ENCODE measurements around the gene LEKR1. TPM values are rescaled to one million over a fixed set of nuclear protein-coding genes. Genes with fewer than 3 reads are reported as not detected.
A peak's percentile ranks its signal among the peaks of the same experiment; 100 is the strongest.

LEKR1 gene
- total RNA-seq, 1 experiment from 2014 or later: 1.3 TPM

DNA sequence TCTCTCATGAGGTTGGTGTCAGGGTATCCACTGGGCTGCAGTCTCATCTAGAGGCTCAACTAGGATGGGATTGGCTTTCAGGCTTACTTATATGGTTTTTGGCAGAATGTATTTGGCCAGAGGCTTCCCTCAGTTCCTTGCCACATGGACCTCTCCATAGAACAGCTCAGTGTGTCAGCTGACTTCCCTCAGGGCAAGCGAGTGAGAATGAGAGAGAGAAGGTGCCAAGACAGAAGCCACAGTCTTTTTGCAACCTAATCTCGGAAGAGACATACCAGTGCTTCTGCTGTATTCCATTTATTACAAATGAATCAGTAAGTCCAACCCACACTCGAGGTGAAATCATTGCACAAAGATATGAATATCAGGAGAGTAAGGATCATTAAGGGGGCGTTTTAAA lies 204.6 kb downstream of the LEKR1 start:
- H3K9me3 Mint-ChIP-seq (ENCODE audit: unreplicated experiment): peaks cover 11% of the 10 kb centered on the region
- H3K4me1 Mint-ChIP-seq (ENCODE audit: insufficient read depth, unreplicated experiment): peaks cover 7% of the 10 kb centered on the region
- TF ChIP-seq, protein P1, sequence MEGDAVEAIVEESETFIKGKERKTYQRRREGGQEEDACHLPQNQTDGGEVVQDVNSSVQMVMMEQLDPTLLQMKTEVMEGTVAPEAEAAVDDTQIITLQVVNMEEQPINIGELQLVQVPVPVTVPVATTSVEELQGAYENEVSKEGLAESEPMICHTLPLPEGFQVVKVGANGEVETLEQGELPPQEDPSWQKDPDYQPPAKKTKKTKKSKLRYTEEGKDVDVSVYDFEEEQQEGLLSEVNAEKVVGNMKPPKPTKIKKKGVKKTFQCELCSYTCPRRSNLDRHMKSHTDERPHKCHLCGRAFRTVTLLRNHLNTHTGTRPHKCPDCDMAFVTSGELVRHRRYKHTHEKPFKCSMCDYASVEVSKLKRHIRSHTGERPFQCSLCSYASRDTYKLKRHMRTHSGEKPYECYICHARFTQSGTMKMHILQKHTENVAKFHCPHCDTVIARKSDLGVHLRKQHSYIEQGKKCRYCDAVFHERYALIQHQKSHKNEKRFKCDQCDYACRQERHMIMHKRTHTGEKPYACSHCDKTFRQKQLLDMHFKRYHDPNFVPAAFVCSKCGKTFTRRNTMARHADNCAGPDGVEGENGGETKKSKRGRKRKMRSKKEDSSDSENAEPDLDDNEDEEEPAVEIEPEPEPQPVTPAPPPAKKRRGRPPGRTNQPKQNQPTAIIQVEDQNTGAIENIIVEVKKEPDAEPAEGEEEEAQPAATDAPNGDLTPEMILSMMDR (IDR thresholded peaks at IDR 0.05; ENCODE audit: unreplicated experiment): no peak
- no TSS peak for BruUV-seq (replicated peaks)
- no peaks in the 10 kb centered on the region for H3K36me3 Mint-ChIP-seq (ENCODE audit: insufficient read depth, unreplicated experiment)
- H3K27ac Mint-ChIP-seq (ENCODE audit: low read depth, unreplicated experiment): no peak overlapping the region
- DNase-seq (ENCODE audit: unreplicated experiment): peak; percentile 23
- intact Hi-C loops (cut with micrococcal nuclease): no loop called here
- no peak overlapping the region for H3K4me3 Mint-ChIP-seq (ENCODE audit: unreplicated experiment)
- ChIA-PET POLR2A (no interaction called here), CTCF (no interaction called here)
- H3K27me3 Mint-ChIP-seq (ENCODE audit: insufficient read depth, unreplicated experiment): no peaks in the 10 kb centered on the region

DNA sequence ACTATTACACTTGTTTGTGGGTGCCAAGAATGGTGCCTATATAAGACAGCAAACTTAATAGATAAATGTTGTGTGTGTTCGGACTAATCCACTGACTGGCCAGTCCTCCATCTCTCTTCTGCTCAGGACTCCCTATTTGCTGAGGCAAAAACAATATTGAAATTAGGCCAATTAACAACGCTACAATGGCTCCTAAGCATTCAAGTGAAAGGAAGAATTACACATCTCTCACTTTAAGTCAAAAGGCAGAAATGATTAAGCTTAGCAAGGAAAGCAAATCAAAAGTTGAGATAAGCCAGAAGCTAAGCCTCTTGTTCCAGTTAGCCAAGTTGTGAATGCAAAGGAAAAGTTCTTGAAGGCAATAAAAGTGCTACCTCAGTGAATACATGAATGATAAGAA lies 206.8 kb downstream of the LEKR1 start:
- Mint-ChIP-seq H3K27ac (ENCODE audit: low read depth, unreplicated experiment) (no peak overlapping the region), H3K4me3 (ENCODE audit: unreplicated experiment) (no peak overlapping the region), H3K9me3 (ENCODE audit: unreplicated experiment) (peaks cover 11% of the 10 kb centered on the region), H3K36me3 (ENCODE audit: insufficient read depth, unreplicated experiment) (no peaks in the 10 kb centered on the region), H3K27me3 (ENCODE audit: insufficient read depth, unreplicated experiment) (no peaks in the 10 kb centered on the region), H3K4me1 (ENCODE audit: insufficient read depth, unreplicated experiment) (no peaks in the 10 kb centered on the region)
- intact Hi-C loops (cut with micrococcal nuclease): no loop called here
- POLR2A ChIA-PET: interaction anchor here (0.6 to 1.0 kb wide), 2 partner anchors 14 to 357 kb away, joined by 3 read pairs; no protein-coding TSS in a partner anchor
- TF ChIP-seq, protein P1 (IDR thresholded peaks at IDR 0.05; ENCODE audit: unreplicated experiment): no peak
- no TSS peak for BruUV-seq (replicated peaks)
- no peak for DNase-seq (ENCODE audit: unreplicated experiment)
- CTCF ChIA-PET: no interaction called here

DNA sequence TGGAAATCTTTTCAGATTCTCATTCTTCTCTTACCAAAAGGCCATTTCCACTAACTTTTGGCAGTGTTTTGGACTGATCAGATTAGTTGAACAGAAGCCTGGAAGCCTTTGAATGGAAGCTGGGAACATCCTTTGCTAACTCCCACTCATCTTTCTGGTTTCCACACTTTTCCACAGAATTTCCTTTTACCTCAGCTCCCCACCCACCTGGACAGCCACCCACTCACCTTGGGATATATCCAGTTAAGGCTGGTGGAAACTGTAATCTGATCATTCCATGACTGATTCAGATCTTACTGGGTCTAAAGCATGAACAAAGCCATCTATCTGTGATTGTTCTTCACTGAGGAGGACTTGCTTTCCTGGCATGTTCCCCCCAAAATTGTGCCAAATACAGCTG lies 214.3 kb downstream of the LEKR1 start:
- H3K4me1 Mint-ChIP-seq (ENCODE audit: insufficient read depth, unreplicated experiment): no peaks in the 10 kb centered on the region
- H3K9me3 Mint-ChIP-seq (ENCODE audit: unreplicated experiment): no peaks in the 10 kb centered on the region
- POLR2A ChIA-PET: no interaction called here
- no peak overlapping the region for H3K27ac Mint-ChIP-seq (ENCODE audit: low read depth, unreplicated experiment)
- no peaks in the 10 kb centered on the region for H3K27me3 Mint-ChIP-seq (ENCODE audit: insufficient read depth, unreplicated experiment)
- DNase-seq (ENCODE audit: unreplicated experiment): no peak
- intact Hi-C loops (cut with micrococcal nuclease): no loop called here
- H3K36me3 Mint-ChIP-seq (ENCODE audit: insufficient read depth, unreplicated experiment): no peaks in the 10 kb centered on the region
- no TSS peak for BruUV-seq (replicated peaks)
- no peak overlapping the region for H3K4me3 Mint-ChIP-seq (ENCODE audit: unreplicated experiment)
- CTCF ChIA-PET: interaction anchor here (0.6 kb wide), 1 partner anchor 168 kb away, joined by 3 read pairs; no protein-coding TSS in a partner anchor
- TF ChIP-seq, protein P1 (IDR thresholded peaks at IDR 0.05; ENCODE audit: unreplicated experiment): no peak

DNA sequence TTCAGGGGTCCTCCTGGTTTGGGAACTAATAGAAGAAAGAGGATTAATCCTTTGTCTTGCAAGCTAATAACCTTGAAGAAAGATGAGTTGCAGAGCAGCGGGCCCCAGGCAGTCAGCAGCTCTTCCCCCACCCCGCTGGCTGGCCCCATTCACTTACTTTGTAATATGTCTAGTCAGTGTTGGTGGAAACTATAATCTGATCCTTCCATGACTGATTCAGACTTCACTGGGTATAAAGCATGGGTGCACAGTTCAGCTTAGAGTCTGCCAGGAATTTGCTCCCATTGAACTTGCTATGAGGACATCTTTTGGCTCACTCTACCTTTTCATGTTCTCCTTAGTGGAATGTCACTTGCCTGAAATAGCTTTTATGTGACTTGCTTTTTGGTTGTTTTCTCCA lies 216.1 kb downstream of the LEKR1 start:
- DNase-seq (ENCODE audit: unreplicated experiment): no peak
- Mint-ChIP-seq H3K27me3 (ENCODE audit: insufficient read depth, unreplicated experiment) (no peaks in the 10 kb centered on the region), H3K36me3 (ENCODE audit: insufficient read depth, unreplicated experiment) (no peaks in the 10 kb centered on the region), H3K4me3 (ENCODE audit: unreplicated experiment) (no peak overlapping the region), H3K27ac (ENCODE audit: low read depth, unreplicated experiment) (no peak overlapping the region), H3K9me3 (ENCODE audit: unreplicated experiment) (no peaks in the 10 kb centered on the region), H3K4me1 (ENCODE audit: insufficient read depth, unreplicated experiment) (no peaks in the 10 kb centered on the region)
- ChIA-PET POLR2A (no interaction called here), CTCF (no interaction called here)
- intact Hi-C loops (cut with micrococcal nuclease): no loop called here
- TF ChIP-seq, protein P1 (IDR thresholded peaks at IDR 0.05; ENCODE audit: unreplicated experiment): no peak
- BruUV-seq (replicated peaks): no TSS peak
